DOHH2 (cell line): Measurements from ENCODE around the gene ABHD16B.

Experiments used
- H3F3A ChIP-seq: fragments of 200-600 bp; sonication (generic), shearing (Covaris generic); 2 replicates; pipeline ENCODE4 v1.6.0; 2016; ENCODE audit warnings: antibody characterized with exemption, mild to moderate bottlenecking; ENCODE audit not compliant: control insufficient read depth, insufficient read depth
- H3K27ac ChIP-seq: fragments of 200-600 bp; sonication (generic); 2 replicates; pipeline ENCODE4 v1.5.1; 2014; ENCODE audit warnings: low read depth, mild to moderate bottlenecking, low read length, moderate library complexity
- H3K27me3 ChIP-seq: fragments of 200-600 bp; sonication (generic); 2 replicates; pipeline ENCODE4 v1.6.1; 2014; ENCODE audit warnings: mild to moderate bottlenecking, low read length, mixed read lengths; ENCODE audit not compliant: control insufficient read depth
- H3K36me3 ChIP-seq: fragments of 200-600 bp; sonication (generic); 2 replicates; pipeline ENCODE4 v1.6.1; 2014; ENCODE audit warnings: mild to moderate bottlenecking, low read length, moderate library complexity, mixed read lengths; ENCODE audit not compliant: control insufficient read depth
- H3K4me1 ChIP-seq: fragments of 200-600 bp; sonication (generic); 2 replicates; pipeline ENCODE4 v1.6.1; 2014; ENCODE audit warnings: mild to moderate bottlenecking, low read length, mixed read lengths; ENCODE audit not compliant: control insufficient read depth
- H3K4me2 ChIP-seq: fragments of 200-600 bp; sonication (generic); 2 replicates; pipeline ENCODE4 v1.6.0; 2014; ENCODE audit warnings: mild to moderate bottlenecking, low read length, moderate library complexity
- H3K4me3 ChIP-seq: fragments of 200-600 bp; sonication (generic); 2 replicates; pipeline ENCODE4 v1.5.1; 2014; ENCODE audit warnings: mild to moderate bottlenecking, low read length, mixed read lengths
- H3K79me2 ChIP-seq: fragments of 200-600 bp; sonication (generic); 2 replicates; pipeline ENCODE4 v1.6.1; 2014; ENCODE audit warnings: mild to moderate bottlenecking, low read length, mixed read lengths; ENCODE audit not compliant: control insufficient read depth
- H3K9me2 ChIP-seq: fragments of 200-600 bp; sonication (generic); replicated peaks from 2 replicates; pipeline ENCODE4 v1.6.1; 2014; ENCODE audit warnings: mild to moderate bottlenecking, low read length, mixed read lengths; ENCODE audit not compliant: control insufficient read depth
- H3K9me3 ChIP-seq: fragments of 200-600 bp; sonication (generic); 2 replicates; pipeline ENCODE4 v1.6.1; 2014; ENCODE audit warnings: antibody characterized with exemption, low read length, mixed read lengths; ENCODE audit not compliant: control insufficient read depth, insufficient read depth
- H4K20me1 ChIP-seq: fragments of 200-600 bp; sonication (generic); 2 replicates; pipeline ENCODE4 v1.6.0; 2014; ENCODE audit warnings: low read depth, mild to moderate bottlenecking, antibody characterized with exemption, low read length, moderate library complexity; ENCODE audit not compliant: control insufficient read depth, insufficient read depth
- EZH2phosphoT487 ChIP-seq: fragments of 200-600 bp; sonication (generic); IDR thresholded peaks from 2 replicates; pipeline ENCODE4 v1.6.1; 2017; ENCODE audit warnings: borderline replicate concordance, mild to moderate bottlenecking, antibody characterized with exemption, low read length, moderate library complexity, mixed read lengths
- TF ChIP-seq, protein P1 (sequence below): fragments of 200-600 bp; sonication (generic); IDR thresholded peaks from one replicate; pipeline ENCODE4 v1.5.1; 2014; ENCODE audit warnings: antibody characterized with exemption, mild to moderate bottlenecking, low read depth, low read length; ENCODE audit not compliant: poor library complexity, severe bottlenecking

ABHD16B gene

GRCh38 chr20:63846888-63847236 lies 14.4 kb upstream of the ABHD16B start:
- Histone ChIP-seq H3K9me2 (no peaks in the 10 kb centered on the region), H3F3A (no peaks in the 10 kb centered on the region), H3K4me2 (no peak overlapping the region), H3K9me3 (no peaks in the 10 kb centered on the region), H3K4me1 (no peaks in the 10 kb centered on the region), H3K36me3 (no peaks in the 10 kb centered on the region), H3K27ac (no peak overlapping the region), H3K4me3 (no peak overlapping the region), H3K27me3 (peaks cover 53% of the 10 kb centered on the region), H3K79me2 (no peaks in the 10 kb centered on the region), H4K20me1 (no peaks in the 10 kb centered on the region)
- TF ChIP-seq EZH2phosphoT487 = no peak
- TF ChIP-seq, protein P1, sequence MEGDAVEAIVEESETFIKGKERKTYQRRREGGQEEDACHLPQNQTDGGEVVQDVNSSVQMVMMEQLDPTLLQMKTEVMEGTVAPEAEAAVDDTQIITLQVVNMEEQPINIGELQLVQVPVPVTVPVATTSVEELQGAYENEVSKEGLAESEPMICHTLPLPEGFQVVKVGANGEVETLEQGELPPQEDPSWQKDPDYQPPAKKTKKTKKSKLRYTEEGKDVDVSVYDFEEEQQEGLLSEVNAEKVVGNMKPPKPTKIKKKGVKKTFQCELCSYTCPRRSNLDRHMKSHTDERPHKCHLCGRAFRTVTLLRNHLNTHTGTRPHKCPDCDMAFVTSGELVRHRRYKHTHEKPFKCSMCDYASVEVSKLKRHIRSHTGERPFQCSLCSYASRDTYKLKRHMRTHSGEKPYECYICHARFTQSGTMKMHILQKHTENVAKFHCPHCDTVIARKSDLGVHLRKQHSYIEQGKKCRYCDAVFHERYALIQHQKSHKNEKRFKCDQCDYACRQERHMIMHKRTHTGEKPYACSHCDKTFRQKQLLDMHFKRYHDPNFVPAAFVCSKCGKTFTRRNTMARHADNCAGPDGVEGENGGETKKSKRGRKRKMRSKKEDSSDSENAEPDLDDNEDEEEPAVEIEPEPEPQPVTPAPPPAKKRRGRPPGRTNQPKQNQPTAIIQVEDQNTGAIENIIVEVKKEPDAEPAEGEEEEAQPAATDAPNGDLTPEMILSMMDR = no peak

GRCh38 chr20:63847237-63848002 lies 13.9 kb upstream of the ABHD16B start:
- no peaks in the 10 kb centered on the region for H3K4me1 ChIP-seq
- no peaks in the 10 kb centered on the region for H3K79me2 ChIP-seq
- no peaks in the 10 kb centered on the region for H3K9me3 ChIP-seq
- H3K27me3 ChIP-seq = peaks cover 53% of the 10 kb centered on the region
- no peak overlapping the region for H3K27ac ChIP-seq
- TF ChIP-seq, protein P1 = no peak
- TF ChIP-seq EZH2phosphoT487 = no peak
- H3K4me2 ChIP-seq = no peak overlapping the region
- no peaks in the 10 kb centered on the region for H3K9me2 ChIP-seq
- H3F3A ChIP-seq = no peaks in the 10 kb centered on the region
- no peaks in the 10 kb centered on the region for H3K36me3 ChIP-seq
- H4K20me1 ChIP-seq = no peaks in the 10 kb centered on the region
- no peak overlapping the region for H3K4me3 ChIP-seq

- H3F3A ChIP-seq = no peaks in the 10 kb centered on the region
- TF ChIP-seq, protein P1 = no peak
- TF ChIP-seq EZH2phosphoT487 = no peak
- no peak overlapping the region for H3K4me2 ChIP-seq
- H3K27me3 ChIP-seq = peaks cover 47% of the 10 kb centered on the region
- no peak overlapping the region for H3K4me3 ChIP-seq
- no peaks in the 10 kb centered on the region for H3K9me3 ChIP-seq
- no peaks in the 10 kb centered on the region for H3K79me2 ChIP-seq
- H3K27ac ChIP-seq = no peak overlapping the region
- H3K4me1 ChIP-seq = no peaks in the 10 kb centered on the region
- no peaks in the 10 kb centered on the region for H3K36me3 ChIP-seq
- H3K9me2 ChIP-seq = no peaks in the 10 kb centered on the region
- H4K20me1 ChIP-seq = no peaks in the 10 kb centered on the region
These were observed 13.0 kb upstream of the ABHD16B start for GRCh38 chr20:63848003-63848911.
